DMS153 treated with DMSO at 0.1 percent for 48 hours (cell line): ENCODE data around the gene PLAC9.
"Not testable (repeated sequence)": the region's sequence is repeated elsewhere in the genome, so short reads cannot be mapped to it uniquely, and the experiment has no call there.

Experiments used
- DNase-seq: peaks from one replicate; lab custom pipeline; 2025; ENCODE audit not compliant: unreplicated experiment; lab: John Stamatoyannopoulos, UW

Gene PLAC9

GRCh38 chr10:80137920-80138319 lies 5.4 kb downstream of the PLAC9 start:
- DNase-seq, result no peak

- DNase-seq, result no peak
These were observed 6.7 kb downstream of the PLAC9 start for GRCh38 chr10:80139265-80139664.

GRCh38 chr10:80140251-80140650 lies 7.7 kb downstream of the PLAC9 start:
- no peak for DNase-seq

GRCh38 chr10:80141696-80142460 lies 9.3 kb downstream of the PLAC9 start:
- DNase-seq, result no peak

GRCh38 chr10:80144067-80144695 lies 11.7 kb downstream of the PLAC9 start:
- peak; percentile 52 for DNase-seq

GRCh38 chr10:80144696-80145131 lies 12.2 kb downstream of the PLAC9 start:
- DNase-seq, result no peak

GRCh38 chr10:80145406-80146308 lies 13.1 kb downstream of the PLAC9 start:
- not testable (repeated sequence) for DNase-seq

- DNase-seq, result no peak
These were observed 14.4 kb downstream of the PLAC9 start for GRCh38 chr10:80146918-80147317.

- DNase-seq, result no peak
These were observed 15.8 kb downstream of the PLAC9 start for GRCh38 chr10:80148166-80148805.

GRCh38 chr10:80149123-80149522 lies 16.6 kb downstream of the PLAC9 start:
- no peak for DNase-seq

- DNase-seq, result no peak
These were observed 17.6 kb downstream of the PLAC9 start for GRCh38 chr10:80150172-80150571.

- no peak for DNase-seq
These were observed 20.3 kb downstream of the PLAC9 start for GRCh38 chr10:80152820-80153219.

- DNase-seq, result no peak
These were observed 20.9 kb downstream of the PLAC9 start for GRCh38 chr10:80153460-80153859.

- DNase-seq, result no peak
These were observed 22.1 kb downstream of the PLAC9 start for GRCh38 chr10:80154626-80154977.

GRCh38 chr10:80154978-80155695 lies 22.6 kb downstream of the PLAC9 start:
- no peak for DNase-seq

- no peak for DNase-seq
These were observed 23.2 kb downstream of the PLAC9 start for GRCh38 chr10:80155696-80156215.

GRCh38 chr10:80156216-80156615 lies 23.7 kb downstream of the PLAC9 start:
- DNase-seq, result no peak

GRCh38 chr10:80157561-80157960 lies 25.0 kb downstream of the PLAC9 start:
- DNase-seq, result no peak

GRCh38 chr10:80158126-80158525 lies 25.6 kb downstream of the PLAC9 start:
- DNase-seq, result no peak

- peak; percentile 74 for DNase-seq
These were observed 26.1 kb downstream of the PLAC9 start for GRCh38 chr10:80158598-80159127.
